Spleen (tissue), 11 donors: ENCODE measurements around the gene AP1M1. TPM values are rescaled to one million over a fixed set of nuclear protein-coding genes. Genes with fewer than 3 reads are reported as not detected.

Source experiments
- DNase-seq: peaks from one replicate; pipeline ENCODE4 v3.0.0-alpha.2; 2020
- H3K27ac ChIP-seq, 8 donors: fragments of 200-600 bp; sonication (generic) in 7 of 8; 1 replicate in 4 of 8; 2 replicates in 4 of 8; pipeline versions ENCODE4 v1.5.0 to v1.8.0; 2016 to 2021; ENCODE audit warnings: inconsistent platforms in 4 of 8, mild to moderate bottlenecking in 4 of 8, moderate library complexity in 1 of 8
- H3K27me3 ChIP-seq, 7 donors: fragments of 200-600 bp; sonication (generic) in 6 of 7; replicated peaks in 1 of 7; 1 replicate in 4 of 7; 2 replicates in 3 of 7; pipeline versions ENCODE4 v1.5.0 to v1.8.0; 2016 to 2021; ENCODE audit warnings: inconsistent platforms in 3 of 7, mild to moderate bottlenecking in 1 of 7
- H3K36me3 ChIP-seq, 6 donors: fragments of 200-600 bp; sonication (generic) in 5 of 6; 1 replicate in 4 of 6; 2 replicates in 2 of 6; pipeline versions ENCODE4 v1.5.0 to v1.8.0; 2016 to 2021; ENCODE audit warnings: inconsistent platforms in 2 of 6
- H3K4me1 ChIP-seq, 6 donors: fragments of 200-600 bp; sonication (generic) in 5 of 6; 1 replicate in 3 of 6; 2 replicates in 3 of 6; pipeline versions ENCODE4 v1.5.0 to v1.8.0; 2016 to 2021; ENCODE audit warnings: inconsistent platforms in 3 of 6
- H3K4me3 ChIP-seq, 8 donors: fragments of 200-600 bp; sonication (generic) in 7 of 8; 1 replicate in 4 of 8; 2 replicates in 4 of 8; pipeline versions ENCODE4 v1.5.0 to v1.8.0; 2016 to 2021; ENCODE audit warnings: inconsistent platforms in 4 of 8, mild to moderate bottlenecking in 4 of 8, moderate library complexity in 2 of 8
- H3K9me3 ChIP-seq, 8 donors: fragments of 200-600 bp; sonication (generic) in 7 of 8; 1 replicate in 4 of 8; 2 replicates in 4 of 8; pipeline versions ENCODE4 v1.5.0 to v1.8.0; 2016 to 2021; ENCODE audit warnings: inconsistent platforms in 4 of 8
- CTCF ChIP-seq, 11 experiments: fragments of 200-600 bp in 7 of 11; fragments of 450-650 bp in 4 of 11; sonication (generic) in 4 of 11; IDR thresholded peaks in 8 of 11; conservative IDR thresholded peaks in 3 of 11; 1 replicate in 7 of 11; 2 replicates in 4 of 11; pipeline versions ENCODE4 v1.4.0 to v1.8.0; 2016 to 2021; ENCODE audit warnings: antibody characterized with exemption in 11 of 11, inconsistent platforms in 4 of 11, mild to moderate bottlenecking in 1 of 11
- POLR2A ChIP-seq, 3 donors: fragments of 450-650 bp; IDR thresholded peaks; one replicate each; pipeline ENCODE4 v1.5.1; 2017; ENCODE audit warnings: antibody characterized with exemption in 3 of 3, mild to moderate bottlenecking in 1 of 3
- POLR2AphosphoS5 ChIP-seq, 3 donors: sonication (generic); formaldehyde crosslinking; IDR thresholded peaks; one replicate each; pipeline ENCODE4 v1.5.1; 2017; ENCODE audit warnings: antibody characterized with exemption in 3 of 3
- WGBS, 5 donors: extraction: QIAGEN DNeasy Blood & Tissue Kit in 3 of 5; methylation state at CpG; one replicate each; pipeline versions ENCODE4 v1.1.5 to v1.1.7; 2013 to 2018; 5-methylcytosine and 5-hydroxymethylcytosine counted together
- intact Hi-C: fragments of 100-400 bp; cut with DNase I; formaldehyde crosslinking; loops from one replicate; pipeline ENCODE4 v1.15.0; 2023; ENCODE audit warnings: low total_unique reads
- polyA plus RNA-seq, 3 donors: library from polyadenylated mRNA; stranded (reverse); fragments of 200-250 nt; gene quantifications; one replicate each; pipeline ENCODE4 v1.2.1, GENCODE V29; 2013
- total RNA-seq, 7 donors: library from RNA; depleted of rRNA in 3 of 7; stranded (reverse); fragments of >200 nt in 3 of 7; fragmentation: NEBNext Ultra II Directional in 4 of 7; extraction: Animal tissue kit (Norgen Biotek cat#: 25700) in 4 of 7; gene quantifications; one replicate each; pipeline versions ENCODE4 v1.1.0 to v1.2.1, GENCODE V29; 2016 to 2021
- donor health status: healthy with polysubstance abuse.
- donor health status: DM: no; HTN: no; CAD: no; lungs with moderate emphysema.
- donor health status: DM: no; HTN: no; CAD: no.
- donor health status: Bipolar disorder and iron deficiency.
- donor health status: healthy.
- donor health status: DM: no; HTN: no; CAD: no.
- donor health status: DM: yes; HTN: yes; CAD: no.

The AP1M1 gene
- total and polyA plus RNA-seq, 10 donors: 27.9 to 82.8 (median 60.5) TPM

DNA sequence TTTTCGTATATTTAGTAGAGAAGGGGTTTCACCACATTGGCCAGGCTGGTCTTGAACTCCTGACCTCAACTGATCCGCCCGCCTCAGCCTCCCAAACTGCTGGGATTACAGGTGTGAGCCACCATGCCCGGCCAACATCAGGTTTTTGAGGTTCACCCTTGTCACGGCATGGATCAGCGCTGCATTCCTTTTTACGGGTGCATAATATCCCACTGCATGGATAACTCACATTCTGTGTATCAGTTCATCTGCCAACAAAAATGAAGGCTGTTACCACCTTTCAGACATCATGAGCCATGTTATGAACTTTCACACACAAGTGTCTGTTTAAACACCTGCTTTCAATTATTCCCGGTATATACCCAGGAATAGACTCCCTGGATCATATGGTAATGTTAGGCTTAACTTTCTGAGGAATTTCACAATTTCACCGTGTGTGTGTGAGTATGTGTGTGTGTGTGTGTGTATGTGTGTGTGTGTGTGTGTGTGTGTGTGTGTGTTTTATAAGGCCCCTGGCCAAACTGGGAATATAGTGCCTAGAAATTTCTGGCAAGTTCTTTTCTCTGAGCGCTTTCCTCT, 52.2 kb downstream of the AP1M1 start:
- WGBS, 5 donors: 85 to 93% (median 91%) methylated on average over 10 of the region's 10 CpGs
- no peak for TF ChIP-seq POLR2A (IDR thresholded peaks at IDR 0.05)
- TF ChIP-seq CTCF (IDR thresholded peaks at IDR 0.05 in 8 of 11, conservative IDR thresholded peaks at IDR 0.05 in 3 of 11): no peak
- no peak for TF ChIP-seq POLR2AphosphoS5 (IDR thresholded peaks at IDR 0.05)
- Histone ChIP-seq H3K4me1 (peaks cover 8 to 72% (median 40%) of the 10 kb centered on the region in 6 donors), H3K27me3 (no peaks in the 10 kb centered on the region), H3K27ac (peak overlapping the region in 1 of 8 donors; percentile 2), H3K4me3 (no peak overlapping the region), H3K36me3 (no peaks in the 10 kb centered on the region), H3K9me3 (no peaks in the 10 kb centered on the region)
- intact Hi-C loops: loop anchor here (5.0 kb wide), 1 partner anchor 72 kb away; the partner anchor contains the start of gene KLF2
- no peak for DNase-seq

GRCh38 chr19:16252459-16253205, 54.9 kb downstream of the AP1M1 start:
- H3K27ac ChIP-seq: peak overlapping the region in 3 of 8 donors; percentile 13 to 73 (median 47)
- H3K9me3 ChIP-seq: no peaks in the 10 kb centered on the region
- TF ChIP-seq POLR2A (IDR thresholded peaks at IDR 0.05) (no peak), POLR2AphosphoS5 (IDR thresholded peaks at IDR 0.05) (peak; percentile 48 to 73 (median 65)), CTCF (IDR thresholded peaks at IDR 0.05 in 8 of 11, conservative IDR thresholded peaks at IDR 0.05 in 3 of 11) (no peak)
- peaks cover 8 to 86% (median 47%) of the 10 kb centered on the region in 6 donors for H3K4me1 ChIP-seq
- WGBS, 5 donors: 66 to 77% (median 75%) methylated on average over 22 to 23 of the region's 23 CpGs
- peak; percentile 84 for DNase-seq
- no peaks in the 10 kb centered on the region for H3K36me3 ChIP-seq
- no peaks in the 10 kb centered on the region for H3K27me3 ChIP-seq
- H3K4me3 ChIP-seq: no peak overlapping the region
- intact Hi-C loops: no loop called here

GRCh38 chr19:16254851-16255408, 57.2 kb downstream of the AP1M1 start:
- Histone ChIP-seq H3K27me3 (no peaks in the 10 kb centered on the region), H3K36me3 (no peaks in the 10 kb centered on the region), H3K9me3 (no peaks in the 10 kb centered on the region), H3K4me1 (peaks cover 19 to 89% (median 57%) of the 10 kb centered on the region in 6 donors), H3K27ac (peak overlapping the region in 4 of 8 donors; percentile 47 to 84 (median 61)), H3K4me3 (no peak overlapping the region)
- no peak for DNase-seq
- WGBS, 5 donors: 86 to 89% (median 88%) methylated on average over 6 of the region's 6 CpGs
- intact Hi-C loops: no loop called here
- TF ChIP-seq CTCF (IDR thresholded peaks at IDR 0.05 in 8 of 11, conservative IDR thresholded peaks at IDR 0.05 in 3 of 11) (no peak), POLR2A (IDR thresholded peaks at IDR 0.05) (no peak), POLR2AphosphoS5 (IDR thresholded peaks at IDR 0.05) (no peak)

DNA sequence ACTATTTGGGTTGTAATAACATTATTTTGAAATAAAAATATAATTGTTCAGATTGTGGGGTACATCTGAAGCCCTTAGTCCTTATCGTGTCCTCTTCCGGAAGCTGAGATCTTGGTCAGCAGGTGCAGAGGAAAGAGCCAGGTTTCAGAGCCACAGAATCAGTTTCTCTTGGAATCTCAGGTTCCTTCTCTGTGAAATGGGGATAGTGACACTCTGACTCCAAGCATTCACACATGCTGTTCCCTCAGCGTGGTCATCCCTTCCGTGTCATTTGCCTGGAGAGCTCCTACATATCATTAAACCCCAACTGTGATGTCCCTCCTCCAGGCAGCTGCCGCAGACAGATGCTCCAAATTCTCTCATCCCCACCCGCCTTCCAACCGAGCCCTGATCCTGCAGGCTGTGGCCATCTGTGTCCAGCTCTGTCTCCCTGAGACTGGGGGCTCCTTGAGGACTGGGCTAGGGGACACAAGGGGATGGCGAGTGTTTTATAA, 59.8 kb downstream of the AP1M1 start:
- WGBS, 5 donors: 84 to 87% (median 85%) methylated on average over 8 of the region's 8 CpGs
- Histone ChIP-seq H3K4me3 (no peak overlapping the region), H3K27me3 (no peaks in the 10 kb centered on the region), H3K27ac (peak overlapping the region in 7 of 8 donors; percentile 59 to 88 (median 84)), H3K9me3 (no peaks in the 10 kb centered on the region), H3K4me1 (peaks cover 44 to 95% (median 77%) of the 10 kb centered on the region in 6 donors), H3K36me3 (no peaks in the 10 kb centered on the region)
- TF ChIP-seq POLR2A (IDR thresholded peaks at IDR 0.05): no peak
- TF ChIP-seq CTCF (IDR thresholded peaks at IDR 0.05 in 8 of 11, conservative IDR thresholded peaks at IDR 0.05 in 3 of 11): no peak
- TF ChIP-seq POLR2AphosphoS5 (IDR thresholded peaks at IDR 0.05): no peak
- DNase-seq: no peak
- intact Hi-C loops: no loop called here
